GM10248 (cell line): Measurements from ENCODE around the gene PER1.

Experiments used
- CTCF ChIA-PET: fragments of 300-600 bp; sonication (Branson Sonifier 250); formaldehyde crosslinking; extraction: SDS; loops from one replicate; lab custom pipeline; 2021; ENCODE audit warnings: antibody characterized with exemption; lab: Yijun Ruan, JAX
- POLR2A ChIA-PET: fragments of 350-650 bp; sonication (Branson Sonifier 250); formaldehyde crosslinking; extraction: SDS; loops from one replicate; lab custom pipeline; 2020; ENCODE audit warnings: antibody characterized with exemption; lab: Yijun Ruan, JAX
- DNase-seq: peaks from one replicate; pipeline ENCODE4 v3.0.0; 2012; ENCODE audit errors: extremely low spot score
- TF ChIP-seq, protein P1 (sequence below): IDR thresholded peaks from 2 replicates; pipeline ENCODE4 v1.5.1; 2012; ENCODE audit warnings: mild to moderate bottlenecking, low read depth; ENCODE audit errors: extremely low read depth, missing control alignments, control extremely low read depth

The PER1 gene

DNA sequence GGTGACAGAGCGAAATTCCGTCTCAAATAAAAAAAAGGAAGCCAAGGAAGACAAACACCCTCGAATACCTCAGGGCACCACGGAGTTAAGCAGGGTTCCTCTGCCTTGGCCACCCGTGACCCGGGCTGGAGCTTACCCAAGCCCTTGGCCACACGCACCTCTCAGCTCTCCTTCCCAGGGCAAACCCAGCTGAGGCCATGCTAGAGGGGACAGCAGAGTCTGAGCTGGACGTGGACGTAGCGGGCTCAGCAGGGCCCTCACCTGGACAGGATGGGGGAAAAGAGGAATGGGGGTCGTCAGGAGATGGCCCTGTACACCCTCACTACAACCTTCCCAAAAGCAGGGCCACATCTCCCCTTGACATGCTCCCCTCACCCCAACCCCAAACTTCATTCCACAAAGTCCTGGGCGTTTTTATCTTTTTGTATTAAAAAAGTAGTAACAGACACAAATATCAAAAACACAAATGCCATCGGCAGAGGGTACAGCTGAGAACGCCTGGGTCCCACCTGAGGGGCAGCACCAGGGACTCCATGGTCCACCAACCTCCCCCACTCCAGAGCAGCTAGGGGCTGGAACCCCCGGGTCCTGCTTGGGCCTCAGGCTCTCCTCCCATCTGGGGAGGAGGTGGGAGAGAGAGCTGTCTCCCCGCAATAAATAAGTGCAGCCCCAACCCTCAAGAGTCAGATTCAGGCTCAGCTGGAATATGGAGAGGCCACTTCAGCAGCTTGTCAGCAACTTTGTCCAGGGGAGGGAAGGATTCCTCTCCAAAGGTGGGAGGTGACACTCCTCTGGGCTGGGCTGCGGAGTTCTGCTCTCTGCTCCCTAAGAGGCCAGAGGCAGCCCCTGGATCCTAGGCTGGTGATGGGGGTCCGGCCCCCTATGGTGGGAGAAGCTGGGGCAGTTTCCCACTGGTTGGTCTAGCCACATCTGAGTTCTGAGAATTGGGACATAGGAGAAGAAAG, 11.9 kb downstream of the PER1 start:
- TF ChIP-seq, protein P1, sequence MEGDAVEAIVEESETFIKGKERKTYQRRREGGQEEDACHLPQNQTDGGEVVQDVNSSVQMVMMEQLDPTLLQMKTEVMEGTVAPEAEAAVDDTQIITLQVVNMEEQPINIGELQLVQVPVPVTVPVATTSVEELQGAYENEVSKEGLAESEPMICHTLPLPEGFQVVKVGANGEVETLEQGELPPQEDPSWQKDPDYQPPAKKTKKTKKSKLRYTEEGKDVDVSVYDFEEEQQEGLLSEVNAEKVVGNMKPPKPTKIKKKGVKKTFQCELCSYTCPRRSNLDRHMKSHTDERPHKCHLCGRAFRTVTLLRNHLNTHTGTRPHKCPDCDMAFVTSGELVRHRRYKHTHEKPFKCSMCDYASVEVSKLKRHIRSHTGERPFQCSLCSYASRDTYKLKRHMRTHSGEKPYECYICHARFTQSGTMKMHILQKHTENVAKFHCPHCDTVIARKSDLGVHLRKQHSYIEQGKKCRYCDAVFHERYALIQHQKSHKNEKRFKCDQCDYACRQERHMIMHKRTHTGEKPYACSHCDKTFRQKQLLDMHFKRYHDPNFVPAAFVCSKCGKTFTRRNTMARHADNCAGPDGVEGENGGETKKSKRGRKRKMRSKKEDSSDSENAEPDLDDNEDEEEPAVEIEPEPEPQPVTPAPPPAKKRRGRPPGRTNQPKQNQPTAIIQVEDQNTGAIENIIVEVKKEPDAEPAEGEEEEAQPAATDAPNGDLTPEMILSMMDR = no peak
- ChIA-PET CTCF (interaction anchor here (1.3 to 6.6 kb wide), 9 partner anchors 10 to 59 kb away, joined by 3 to 67 read pairs (median 28); partner anchors contain the start of genes HES7, PER1 and TMEM107), POLR2A (interaction anchor here (1.2 to 5.5 kb wide), 7 partner anchors 8 to 33 kb away, joined by 3 to 37 read pairs (median 6); partner anchors contain the start of gene PER1)
- DNase-seq = no peak

DNA sequence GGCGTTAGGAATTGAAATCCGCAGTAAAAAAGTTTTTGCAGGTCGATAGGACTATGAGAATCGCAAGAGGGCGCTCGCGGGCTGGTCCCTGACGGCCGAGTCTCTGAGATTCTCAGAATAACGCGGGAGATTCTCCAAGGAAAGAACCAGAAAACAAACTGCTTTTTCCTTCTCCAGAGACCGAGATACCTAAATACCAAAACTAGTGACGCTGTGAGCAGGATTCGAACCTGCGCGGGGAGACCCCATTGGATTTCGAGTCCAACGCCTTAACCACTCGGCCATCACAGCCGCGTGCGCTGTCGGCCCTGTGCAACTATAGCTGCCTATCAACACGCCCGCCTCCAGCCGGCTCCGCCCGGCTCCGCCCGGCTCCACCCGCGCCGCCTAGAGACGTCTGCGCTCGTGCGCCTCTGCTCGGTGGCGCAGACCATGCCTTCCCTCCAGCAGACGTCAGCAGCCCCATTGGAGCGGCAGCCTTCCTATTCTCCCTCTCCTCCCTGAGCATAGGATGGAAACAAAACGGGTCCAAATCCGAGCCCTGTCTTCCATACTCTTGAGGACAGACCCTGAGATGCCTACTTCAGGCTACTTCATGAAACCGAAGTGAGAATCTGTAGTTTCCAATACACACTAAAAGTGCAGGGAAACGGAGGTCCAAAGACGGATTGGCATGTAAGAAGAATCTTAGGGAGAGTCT, 13.4 kb downstream of the PER1 start:
- ChIA-PET CTCF (interaction anchor here (0.5 to 6.6 kb wide), 24 partner anchors 10 to 166 kb away, joined by 3 to 67 read pairs (median 4); partner anchors contain the start of genes CTC1, HES7, PER1 and RANGRF), POLR2A (interaction anchor here (0.7 to 5.5 kb wide), 6 partner anchors 9 to 68 kb away, joined by 3 to 37 read pairs (median 14); partner anchors contain the start of gene PER1)
- TF ChIP-seq, protein P1 = peak; percentile 67
- DNase-seq = peak; percentile 91

DNA sequence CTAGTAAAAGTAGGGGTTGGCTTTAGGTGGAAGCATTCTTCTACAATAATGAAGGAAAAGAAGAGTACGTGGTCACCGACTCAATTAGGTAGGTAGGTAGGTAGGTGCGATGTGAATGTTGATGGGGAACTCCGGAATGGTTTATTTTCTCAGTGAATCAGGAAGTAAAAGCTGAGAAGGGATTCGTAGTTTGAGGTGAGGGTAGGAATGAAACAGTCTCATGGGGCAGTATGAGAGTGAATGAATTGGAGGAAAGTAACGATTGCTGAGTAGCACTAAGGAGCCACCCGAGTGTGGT, 13.9 kb downstream of the PER1 start:
- TF ChIP-seq, protein P1 = no peak
- DNase-seq = no peak
- ChIA-PET POLR2A (interaction anchor here (1.6 to 5.5 kb wide), 5 partner anchors 10 to 35 kb away, joined by 6 to 37 read pairs (median 21); partner anchors contain the start of gene PER1), CTCF (interaction anchor here (1.0 to 6.6 kb wide), 16 partner anchors 9 to 166 kb away, joined by 3 to 67 read pairs (median 4); partner anchors contain the start of genes CTC1, HES7, PER1 and TMEM107)

DNA sequence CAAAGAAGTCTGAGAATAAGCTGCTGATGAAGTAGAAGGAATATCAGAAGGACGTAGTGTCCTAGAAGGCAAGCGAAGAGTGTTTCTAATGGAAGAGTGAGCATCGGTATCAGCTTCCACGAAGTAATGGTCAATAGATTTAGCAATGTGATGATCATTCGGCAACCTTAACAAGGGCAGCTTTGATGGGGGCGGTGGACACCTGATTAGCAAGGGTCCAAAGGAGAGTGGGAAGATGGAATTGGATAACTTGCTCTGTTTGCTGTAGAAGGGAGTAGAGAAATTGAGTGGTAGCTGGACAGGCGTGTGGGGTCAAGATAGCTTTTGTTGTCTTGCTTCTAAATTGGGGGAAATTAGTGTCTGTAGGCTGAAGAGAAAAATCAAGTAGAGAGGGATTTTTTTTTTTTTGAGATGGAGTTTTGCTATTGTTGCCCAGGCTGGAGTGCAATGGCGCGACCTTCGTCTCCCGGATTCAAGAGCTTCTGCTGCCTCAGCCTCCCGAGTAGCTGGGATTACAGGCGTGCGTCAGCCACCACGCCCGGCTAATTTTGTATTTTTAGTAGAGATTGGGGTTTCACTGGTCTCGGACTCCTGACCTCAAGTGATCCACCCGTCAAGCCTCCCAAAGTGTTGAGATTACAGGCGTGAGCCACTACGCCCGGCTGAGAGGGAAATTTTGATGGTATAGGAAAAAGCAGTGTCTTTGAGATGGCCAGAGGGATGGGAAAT, 14.4 kb downstream of the PER1 start:
- DNase-seq = no peak
- ChIA-PET POLR2A (interaction anchor here (1.0 to 5.5 kb wide), 4 partner anchors 11 to 73 kb away, joined by 4 to 37 read pairs (median 14); partner anchors contain the start of gene AURKB), CTCF (interaction anchor here (0.7 to 6.6 kb wide), 16 partner anchors 9 to 110 kb away, joined by 3 to 67 read pairs (median 4); partner anchors contain the start of genes CTC1, HES7, PER1 and TMEM107)
- TF ChIP-seq, protein P1 = no peak

DNA sequence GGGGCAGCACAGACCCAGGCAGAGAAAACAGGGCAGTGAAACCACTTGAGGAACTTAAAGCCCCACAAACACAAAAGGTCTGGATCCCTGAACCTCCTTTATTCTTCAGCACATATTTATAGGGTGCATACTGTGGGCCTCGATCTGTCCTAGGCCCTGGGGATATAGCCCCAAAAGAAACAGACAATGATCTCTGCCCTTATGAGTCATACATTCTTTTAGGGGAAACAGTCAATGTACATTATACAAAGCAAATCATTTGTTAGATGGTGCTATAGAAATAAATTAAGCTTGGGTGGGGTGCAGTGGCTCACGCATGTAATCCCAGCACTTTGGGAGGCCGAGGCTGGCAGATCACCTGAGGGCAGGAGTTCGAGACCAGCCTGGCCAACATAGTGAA, 18.3 kb downstream of the PER1 start:
- TF ChIP-seq, protein P1 = no peak
- POLR2A ChIA-PET = no interaction called here
- no peak for DNase-seq
- CTCF ChIA-PET = interaction anchor here (1.2 to 2.3 kb wide), 5 partner anchors 12 to 74 kb away, joined by 4 to 9 read pairs (median 4); no protein-coding TSS in a partner anchor
